Measurements from ENCODE around the gene ARSG.
A peak's percentile ranks its signal among the peaks of the same experiment; 100 is the strongest.

ARSG gene

DNA sequence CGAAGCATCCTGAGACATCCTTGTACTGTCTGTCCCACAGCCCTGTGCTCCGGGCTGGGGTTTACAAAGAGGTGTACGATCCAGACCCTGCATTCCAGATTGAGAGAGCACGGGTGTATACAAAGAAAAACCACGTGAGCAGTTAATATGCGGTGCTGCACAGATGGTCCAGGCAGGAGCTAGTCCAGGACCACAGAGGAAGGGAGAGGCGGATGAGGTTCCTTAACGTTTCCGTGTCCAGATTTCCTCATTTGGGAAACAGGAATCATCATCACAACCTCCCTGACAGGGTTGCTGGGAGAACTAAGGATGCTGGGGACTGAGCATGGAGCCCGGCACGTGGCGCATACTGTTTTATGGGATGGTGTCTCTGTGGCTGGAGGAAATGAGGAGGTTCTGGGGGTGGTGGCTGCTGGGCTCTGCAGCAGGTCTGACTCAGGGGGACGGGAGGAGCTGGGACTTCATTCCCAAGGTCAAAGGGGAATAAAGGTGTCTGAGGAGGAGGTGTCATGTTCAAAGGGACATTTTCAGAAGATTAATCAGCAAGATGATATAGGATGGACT is 139.8 kb downstream of the ARSG start:
- DNase-seq: peak in 1 of 14 donors; percentile 72

DNA sequence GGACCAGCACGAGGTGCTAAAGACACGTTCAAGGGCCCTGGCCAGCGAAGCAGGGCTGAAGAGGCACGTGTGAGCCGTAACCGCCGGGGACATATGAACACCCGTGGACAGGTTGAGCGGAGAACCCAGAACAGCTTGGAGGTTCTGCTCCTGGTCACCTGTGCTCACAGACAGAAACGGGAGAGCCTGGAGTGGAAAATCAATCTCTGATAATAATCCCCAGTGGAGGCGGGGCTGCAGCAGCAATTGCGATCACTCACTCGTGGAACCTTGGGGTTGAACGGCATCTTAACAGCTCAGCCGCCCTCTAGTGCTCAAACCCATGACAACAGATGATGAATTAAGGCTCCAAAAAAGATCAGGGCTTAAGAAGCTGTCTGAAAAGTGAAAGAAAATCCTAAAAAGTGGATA is 140.4 kb downstream of the ARSG start:
- DNase-seq: peak in 1 of 14 donors; percentile 22

DNA sequence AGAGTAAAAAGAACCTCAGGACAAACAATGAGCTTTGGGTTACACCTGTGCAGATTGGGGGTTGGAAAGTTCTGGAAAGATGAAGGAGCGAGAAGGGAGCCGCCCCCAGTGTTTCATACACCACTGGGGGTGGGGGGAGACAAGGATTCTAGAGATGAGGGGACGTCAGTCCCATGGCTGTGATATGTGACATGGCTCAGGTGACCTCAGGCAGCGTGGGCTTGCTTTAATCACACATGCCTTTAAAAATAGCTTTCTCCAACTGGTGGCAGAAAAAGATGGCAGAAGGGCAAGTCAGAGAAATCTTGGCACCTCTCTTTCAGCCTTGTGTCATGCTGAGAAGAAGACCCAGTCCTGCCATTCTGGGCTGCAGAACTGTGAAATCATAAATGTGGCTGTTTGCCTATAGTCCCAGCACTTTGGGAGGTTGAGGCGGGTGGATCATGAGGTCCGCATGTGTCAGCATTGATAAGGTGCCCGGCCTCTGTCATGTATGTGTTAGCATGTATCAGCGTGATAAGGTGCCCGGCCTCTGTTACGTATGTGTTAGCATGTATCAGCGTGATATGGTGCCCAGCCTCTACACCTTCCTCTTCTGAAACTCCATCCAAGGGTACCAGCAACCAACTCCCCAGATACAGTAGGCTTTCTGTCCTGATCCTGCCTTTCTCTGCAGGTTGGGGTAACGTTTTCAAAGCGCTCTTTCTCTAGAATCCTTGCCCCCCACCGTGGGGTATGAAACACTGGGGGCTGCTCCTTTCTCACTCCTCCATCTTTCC is 141.0 kb downstream of the ARSG start:
- peak in 1 of 14 donors; percentile 13 for DNase-seq

DNA sequence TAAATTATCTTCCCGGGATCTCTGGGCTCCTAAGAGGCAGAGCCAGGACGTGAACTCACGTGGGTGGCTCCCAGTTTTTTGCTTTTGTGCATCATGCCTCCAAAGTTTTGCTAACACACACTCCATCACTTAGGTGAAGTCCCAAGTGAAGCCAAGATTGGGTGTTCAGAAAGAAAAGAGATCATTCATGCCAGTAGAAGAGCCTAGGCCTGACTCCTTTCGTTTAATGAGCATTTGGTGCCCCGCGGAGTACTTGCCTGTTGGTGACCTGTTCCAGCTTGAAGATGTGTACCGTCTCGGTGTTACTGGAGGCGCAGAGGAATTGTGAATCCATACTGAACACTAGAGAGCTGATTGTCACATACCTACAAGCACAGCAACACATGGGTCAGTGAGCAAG is 141.9 kb downstream of the ARSG start:
- DNase-seq: no peak

DNA sequence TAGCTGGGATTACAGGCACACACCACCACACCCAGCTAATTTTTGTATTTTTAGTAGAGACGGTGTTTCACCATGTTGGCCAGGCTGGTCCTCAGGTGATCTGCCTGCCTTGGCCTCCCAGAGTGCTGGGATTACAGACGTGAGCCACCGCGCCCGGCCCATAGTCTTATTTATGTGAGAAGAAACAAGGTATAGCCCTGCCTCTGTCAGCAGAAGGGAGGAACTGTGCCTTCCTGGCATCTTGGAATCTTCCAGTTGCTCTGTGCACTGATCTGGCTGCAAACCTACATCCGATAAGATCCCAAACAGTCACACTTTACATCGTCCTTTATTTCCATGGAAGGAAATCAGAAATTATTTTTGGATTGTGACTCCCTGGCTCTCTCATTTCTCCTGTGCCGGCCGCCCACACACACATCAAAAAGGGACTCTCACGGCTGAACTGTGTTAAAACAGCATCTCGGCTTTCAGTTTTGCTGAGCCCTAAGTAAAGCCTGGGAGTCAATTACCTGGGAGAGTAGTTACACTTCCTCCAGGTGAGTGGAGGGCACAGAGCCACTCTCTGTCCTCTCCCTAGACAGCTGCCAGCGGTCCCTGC is 142.7 kb downstream of the ARSG start:
- no peak for DNase-seq

DNA sequence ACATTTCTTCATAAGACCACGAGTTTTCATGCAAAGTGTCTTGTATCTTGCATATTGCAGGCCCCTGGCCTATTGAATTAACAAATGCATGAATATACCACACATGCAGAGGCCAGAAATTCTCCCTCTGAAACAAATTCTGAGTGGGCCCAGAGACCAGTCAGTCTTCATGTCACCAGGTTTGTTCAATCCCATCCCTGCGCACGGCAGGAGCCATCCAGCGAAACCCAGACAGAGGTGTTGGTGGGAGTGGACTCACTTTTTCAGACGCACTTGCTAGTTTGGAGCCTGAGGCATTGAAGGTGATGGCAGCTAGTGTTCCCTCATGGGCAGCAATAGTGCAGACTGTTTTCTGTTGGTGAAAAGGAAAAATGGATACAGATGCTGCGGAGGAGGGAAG is 144.1 kb downstream of the ARSG start:
- no peak for DNase-seq

DNA sequence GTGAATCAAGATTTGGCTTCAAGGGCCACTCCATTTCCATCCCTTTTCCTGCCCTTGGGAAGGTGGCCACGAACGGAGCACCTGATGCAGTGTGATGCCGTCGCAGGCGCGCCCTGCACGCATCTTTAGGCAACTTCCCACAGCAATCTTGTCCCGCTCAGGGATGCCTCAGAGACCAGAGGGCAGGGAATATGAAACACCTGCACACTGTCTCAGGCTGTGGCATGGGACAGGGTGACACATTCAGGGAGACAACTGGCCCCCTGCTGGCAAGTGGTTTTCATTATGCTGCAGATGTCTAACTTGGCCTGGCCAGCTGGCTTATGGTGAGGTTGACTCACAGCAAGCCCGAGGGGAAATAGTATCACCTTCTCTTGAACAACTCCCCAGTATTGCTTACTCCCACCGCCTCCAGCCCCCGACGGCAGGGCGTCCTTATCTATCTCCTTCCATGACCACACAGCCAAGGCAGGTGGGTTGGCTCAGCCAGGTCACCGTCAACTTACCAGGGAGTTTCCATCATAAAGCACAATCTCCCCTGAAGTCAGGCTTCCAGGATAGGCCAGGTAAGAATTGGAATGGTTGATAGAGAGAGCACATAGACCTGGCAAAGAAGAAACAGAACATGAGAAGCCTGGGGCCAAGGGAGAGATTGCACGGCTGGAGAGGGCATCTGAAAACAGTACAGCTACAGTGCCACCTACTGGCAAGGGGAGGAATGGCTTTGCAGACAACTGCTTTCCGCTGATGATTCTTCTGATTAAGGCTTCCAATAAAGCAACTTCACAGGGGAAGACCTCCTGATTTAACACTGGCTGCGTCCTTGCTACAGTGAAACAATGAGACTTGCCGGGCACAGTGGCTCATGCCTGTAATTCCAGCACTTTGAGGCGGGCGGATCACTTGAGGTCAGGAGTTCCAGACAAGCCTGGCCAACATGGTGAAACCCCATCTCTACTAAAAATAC is 144.9 kb downstream of the ARSG start:
- DNase-seq: peak in 11 of 14 donors; percentile 5 to 53 (median 33)

DNA sequence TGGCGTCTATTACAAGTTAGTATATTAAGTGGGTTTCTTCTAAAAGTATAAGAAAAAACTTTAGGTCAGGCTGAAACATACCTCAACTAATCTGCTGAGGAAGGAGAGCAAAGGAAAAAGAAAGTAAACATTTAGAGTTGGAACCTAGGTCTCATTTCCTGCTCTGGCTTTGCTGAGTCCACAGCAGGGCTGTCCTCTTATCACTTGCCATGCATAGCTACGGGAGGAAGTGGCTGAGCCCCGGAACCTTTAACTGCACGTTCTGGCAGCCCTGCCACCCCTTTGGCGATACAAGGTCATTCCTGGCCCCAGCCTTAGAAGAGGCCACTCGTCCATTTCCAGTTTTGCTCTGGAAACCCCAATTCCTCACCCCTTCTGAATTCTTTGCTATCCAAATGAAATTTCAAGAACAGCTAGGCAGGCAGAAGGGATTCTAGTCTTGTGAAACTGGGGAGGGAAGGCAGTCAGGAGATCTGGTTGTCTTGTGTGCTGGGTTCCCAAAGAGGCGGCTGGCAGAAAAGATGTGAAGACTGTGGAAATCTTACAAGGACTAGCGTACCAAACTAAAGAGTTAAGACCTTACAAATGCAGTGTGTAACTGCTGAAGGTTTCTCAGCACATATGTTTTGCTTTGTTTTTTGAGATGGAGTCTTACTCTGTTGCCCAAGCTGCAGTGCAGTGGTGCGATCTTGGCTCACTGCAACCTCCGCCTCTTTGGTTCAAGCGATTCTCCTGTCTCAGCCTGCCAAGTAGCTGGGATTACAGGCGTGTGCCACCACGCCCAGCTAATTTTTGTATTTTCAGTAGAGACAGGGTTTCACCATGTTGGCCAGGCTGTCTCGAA is 146.9 kb downstream of the ARSG start:
- DNase-seq: peak in 3 of 14 donors; percentile 5 to 8 (median 8)

DNA sequence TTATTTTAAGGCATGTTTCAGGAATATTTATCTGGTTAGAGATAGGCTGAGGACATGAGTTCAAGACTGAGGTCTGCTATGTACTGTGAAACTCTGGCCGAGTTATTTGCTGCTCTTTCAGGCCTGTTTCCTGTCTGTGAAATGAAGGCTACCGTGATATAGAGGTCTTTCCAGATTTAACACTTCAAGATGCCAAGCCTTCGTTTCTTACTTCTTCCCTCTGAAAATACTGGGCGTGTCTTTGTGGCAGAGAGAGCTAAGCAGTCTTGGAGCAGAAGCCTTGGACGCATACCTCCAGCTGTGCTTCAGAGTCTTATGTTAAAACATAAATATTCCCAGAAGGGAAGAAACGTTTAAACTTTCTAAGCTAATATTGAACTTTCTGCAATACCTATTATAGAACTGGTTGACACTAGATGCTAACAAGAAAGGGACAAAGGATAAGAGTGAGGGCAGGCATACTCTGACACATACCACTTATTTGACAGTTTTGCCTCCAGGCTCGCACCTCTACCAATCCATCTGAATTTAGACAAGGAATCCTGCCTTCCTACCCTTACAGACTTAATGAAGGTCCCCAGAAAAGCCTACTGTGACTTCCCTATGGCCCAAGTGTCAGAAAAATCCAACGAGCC is 148.5 kb downstream of the ARSG start:
- DNase-seq: no peak

DNA sequence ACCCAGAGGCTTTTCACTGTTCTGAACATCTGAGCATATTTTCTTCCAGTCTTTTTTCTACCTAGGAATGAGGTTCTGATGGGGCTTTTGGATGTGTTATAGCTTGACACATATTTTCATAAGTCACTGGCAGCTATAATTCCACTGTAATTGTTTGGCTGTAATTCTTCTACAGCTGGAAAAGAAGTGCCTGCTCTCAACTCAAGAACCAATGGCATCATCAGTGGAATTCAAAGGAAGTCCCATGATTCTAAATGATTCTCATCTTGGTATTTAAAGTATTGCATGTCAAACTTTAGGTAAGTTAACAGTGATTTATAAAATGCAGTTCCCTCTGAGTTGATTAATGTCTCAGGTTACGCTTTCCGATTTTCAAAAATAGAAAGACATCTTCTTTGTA is 149.2 kb downstream of the ARSG start:
- no peak for DNase-seq

DNA sequence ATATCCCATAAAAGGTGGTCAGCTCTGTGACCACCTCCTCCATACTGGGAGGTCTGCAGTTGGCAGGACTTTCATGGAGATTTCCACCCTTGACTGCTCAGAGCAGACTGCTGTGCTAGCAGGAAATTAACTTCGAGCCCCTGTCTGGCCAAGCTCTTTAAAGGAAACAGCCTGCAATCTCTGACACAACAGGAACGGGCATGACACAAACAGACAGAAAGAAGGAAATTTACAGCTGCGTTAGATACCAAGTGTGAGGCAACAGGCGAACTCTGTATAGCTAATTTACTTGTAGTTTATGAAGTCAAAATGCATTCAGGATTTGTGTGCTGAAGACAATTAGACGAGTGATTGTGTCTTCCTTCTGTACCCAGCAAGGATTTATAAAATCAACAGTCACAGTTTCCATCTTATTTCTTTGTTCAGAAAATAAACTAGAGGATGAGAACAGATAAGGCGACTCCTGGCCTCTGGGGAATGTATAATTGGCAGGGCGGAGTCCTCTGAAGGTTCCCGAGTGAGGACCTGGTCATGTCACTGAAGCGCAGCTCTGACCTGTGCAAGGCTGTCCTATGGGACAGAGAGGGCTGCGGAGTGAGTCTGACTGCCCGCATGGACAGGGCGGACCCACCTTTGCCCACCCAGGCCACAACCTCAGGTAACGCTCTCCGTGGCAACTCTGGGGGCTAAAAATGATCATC is 149.9 kb downstream of the ARSG start:
- peak in 2 of 14 donors; percentile 14 to 20 for DNase-seq

DNA sequence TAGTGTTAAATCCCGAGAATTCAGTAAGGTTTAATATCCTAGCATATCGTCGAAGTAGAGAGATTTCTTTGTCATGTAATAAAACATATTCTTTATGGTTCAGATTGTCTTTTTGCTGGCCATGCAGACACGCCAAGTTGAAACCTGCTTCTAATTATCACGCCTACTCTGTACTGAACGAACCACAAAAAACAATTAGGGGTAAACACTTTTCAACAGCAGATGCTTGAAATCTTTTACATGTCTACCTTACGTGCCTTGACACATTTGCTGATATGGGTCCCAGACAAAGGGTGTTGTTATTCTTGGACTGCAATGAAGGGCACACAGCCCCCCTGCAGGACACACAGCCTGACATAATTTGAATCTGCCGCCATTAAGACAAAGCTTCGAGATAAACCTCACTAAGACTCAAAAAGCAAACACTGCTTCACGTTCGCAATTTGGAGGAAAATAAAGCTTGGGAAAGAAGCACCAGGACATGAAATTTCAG is 152.7 kb downstream of the ARSG start:
- DNase-seq: no peak

DNA sequence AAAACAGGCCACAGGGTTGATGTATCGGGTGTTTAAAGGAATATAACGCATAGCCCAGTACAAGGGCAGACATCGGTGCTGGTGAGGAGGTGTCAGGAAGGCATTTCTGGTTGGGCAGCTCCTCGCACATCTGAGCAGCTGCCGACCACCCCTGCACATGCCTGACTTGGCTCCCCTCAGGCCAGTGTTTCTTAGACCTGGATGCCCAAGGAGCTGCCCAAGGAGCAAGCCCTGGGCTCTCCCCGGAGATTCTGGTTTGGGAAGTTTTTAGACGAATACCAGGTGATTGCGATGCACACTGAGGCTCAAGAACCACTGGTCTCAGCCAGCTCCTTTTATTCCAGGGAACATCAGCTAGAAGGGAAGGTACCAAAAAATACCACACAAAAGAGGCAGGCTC is 154.4 kb downstream of the ARSG start:
- DNase-seq: no peak

DNA sequence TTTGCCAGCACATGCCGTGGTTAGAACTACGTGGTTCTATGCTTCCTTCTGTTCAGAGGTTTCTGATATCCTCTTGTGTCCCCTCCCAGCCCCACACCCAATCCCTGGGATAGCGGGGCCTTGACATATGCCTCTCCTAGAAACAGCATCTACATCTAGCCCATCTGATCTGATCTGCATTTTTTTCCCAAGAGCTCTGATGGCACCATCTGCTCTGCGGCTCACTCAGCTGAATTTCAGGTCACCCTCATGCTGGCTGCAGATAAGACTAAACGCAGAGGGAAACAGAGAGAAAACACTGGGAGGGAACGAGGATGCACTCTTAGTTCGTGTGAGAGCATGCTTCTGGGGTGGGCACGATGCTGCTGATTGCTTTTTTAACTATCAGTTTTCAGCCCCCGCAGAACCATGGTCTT is 155.3 kb downstream of the ARSG start:
- DNase-seq: peak in 1 of 14 donors; percentile 92

DNA sequence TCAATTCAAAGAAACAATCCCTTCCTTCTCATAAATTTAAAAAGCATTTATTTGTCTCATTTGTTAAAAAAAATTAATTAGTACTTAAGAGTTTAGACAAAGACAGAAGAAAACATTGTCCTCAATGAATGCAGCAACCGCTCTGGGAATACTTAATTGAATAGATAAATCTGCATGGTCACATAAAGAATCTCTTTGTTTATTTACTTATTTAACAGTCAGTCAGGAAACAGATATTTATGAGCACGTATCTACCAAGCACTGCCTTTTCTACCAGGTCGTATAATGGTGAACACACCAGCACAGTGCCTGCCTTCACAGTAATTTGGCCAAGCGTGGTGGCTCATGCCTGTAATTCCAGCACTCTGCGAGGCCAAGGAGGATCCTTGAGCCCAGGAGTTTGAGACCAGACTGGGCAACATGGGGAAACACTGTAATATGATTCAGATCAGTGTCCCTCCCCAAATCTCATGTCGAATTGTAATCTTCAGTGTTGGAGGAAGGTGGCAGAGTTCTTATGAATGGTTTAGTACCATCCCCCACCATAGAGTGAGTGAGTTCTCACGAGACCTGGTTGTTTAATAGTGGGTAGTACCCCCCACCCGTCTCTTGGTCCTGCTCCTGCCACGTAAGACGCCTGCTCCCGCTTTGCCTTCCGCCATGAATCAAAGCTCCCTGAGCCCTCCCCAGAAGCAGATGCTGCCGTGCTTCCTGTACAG is 157.9 kb downstream of the ARSG start:
- DNase-seq: no peak

DNA sequence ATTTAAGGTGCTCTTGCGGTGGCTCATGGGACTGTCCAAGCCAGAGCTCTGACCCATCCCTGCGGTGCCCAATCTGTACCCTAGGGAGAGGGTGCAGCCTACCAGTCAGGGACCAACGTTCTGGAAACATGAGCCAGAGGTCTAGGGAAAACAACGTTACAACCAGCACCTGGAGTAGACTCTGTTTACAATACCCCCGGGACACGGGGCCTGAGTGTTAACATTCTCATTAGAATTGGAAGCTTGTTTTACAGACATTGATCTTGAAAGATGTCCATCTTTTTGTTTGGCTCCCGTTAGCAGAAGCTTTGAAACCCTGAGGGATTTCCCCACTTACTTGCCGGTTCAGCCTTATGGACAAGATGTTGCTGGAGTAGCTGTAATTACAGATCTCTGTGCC is 159.1 kb downstream of the ARSG start:
- DNase-seq: no peak

DNA sequence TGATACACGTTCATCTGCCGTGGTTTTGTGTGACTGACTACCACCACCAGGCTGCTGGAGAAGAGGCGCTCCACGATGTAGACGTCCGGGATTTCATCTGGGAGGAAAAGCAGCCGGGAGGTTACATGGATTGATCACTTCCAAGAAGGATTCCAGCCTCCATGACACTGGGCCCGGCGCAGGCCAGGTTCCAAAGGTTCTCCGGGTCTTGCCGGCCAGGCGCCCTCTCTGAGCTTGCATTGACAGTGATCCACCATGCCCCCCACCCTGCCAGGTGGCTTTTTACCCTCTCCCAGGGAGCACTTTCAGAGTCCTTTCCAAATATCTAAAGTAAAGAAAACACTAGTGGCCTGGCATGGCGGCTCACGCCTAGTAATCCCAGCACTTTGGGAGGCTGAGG is 159.5 kb downstream of the ARSG start:
- no peak for DNase-seq

DNA sequence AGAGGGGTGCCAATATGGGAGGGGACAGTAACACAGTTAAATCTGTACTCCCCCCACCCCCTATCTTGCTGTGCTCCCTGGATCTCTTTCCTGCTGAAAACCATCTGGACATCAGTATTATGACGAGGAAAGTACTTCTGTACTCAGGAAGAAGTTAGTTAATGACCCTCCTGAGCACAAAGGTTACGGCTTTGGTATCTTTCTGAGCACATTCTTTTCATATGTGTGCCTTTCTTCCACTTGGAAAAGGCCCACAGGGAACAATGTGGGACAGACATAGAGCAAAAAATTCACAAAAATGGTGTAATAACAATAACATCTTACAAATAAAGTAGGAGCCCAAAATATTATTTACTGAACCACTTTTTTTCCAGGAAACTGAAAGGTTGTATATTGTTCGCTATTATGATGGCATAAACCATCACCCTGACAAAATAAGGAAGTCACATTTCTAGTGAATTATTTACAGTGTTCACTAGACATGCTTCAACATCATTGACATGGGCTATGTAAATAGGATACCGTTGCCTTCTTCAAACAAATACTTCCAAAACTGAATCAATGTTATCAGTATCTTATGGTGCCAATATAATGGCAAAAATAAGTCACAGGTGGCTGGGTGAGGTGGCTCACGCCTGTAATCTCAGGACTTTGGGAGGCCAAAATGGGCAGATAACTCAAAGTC is 160.5 kb downstream of the ARSG start:
- DNase-seq: no peak

DNA sequence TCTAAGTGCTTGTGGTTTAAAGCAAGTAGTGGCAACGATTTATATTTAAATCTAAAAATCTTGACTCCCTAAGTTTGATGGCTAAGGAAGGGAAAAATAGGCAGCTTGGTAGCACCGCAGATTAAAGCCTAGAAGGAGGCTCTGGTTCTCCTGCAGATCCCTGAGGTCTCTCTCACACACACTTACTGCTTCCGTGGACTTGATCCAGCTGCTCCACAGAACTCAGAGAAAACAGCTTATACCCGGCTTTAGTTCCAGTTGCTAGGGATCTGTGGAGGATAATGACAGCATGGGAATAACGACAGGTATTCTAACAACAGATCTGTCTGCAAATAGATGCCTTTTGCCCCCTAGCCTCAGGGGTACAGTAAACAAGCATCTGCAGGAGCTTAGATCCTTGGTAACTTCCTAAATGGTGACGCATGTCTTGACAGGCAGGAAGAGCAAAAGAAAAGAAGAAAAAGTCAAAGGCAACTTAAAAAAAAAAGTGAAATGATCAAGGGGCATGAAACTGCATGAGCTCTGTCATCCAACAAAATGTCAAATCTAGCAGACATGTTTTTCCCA is 161.5 kb downstream of the ARSG start:
- DNase-seq: peak in 1 of 14 donors; percentile 16

All from C1 segment of cervical spinal cord (tissue), 14 donors.